CD4-positive, alpha-beta T cell treated with Interleukin-15 for 4 hours (primary cell): ENCODE data around the gene AUNIP.

Experiments
- DNase-seq: peaks from one replicate; pipeline ENCODE4 v3.0.0-alpha.2; 2020; ENCODE audit warnings: low spot score

Gene AUNIP

GRCh38 chr1:25888426-25888987, 29.2 kb upstream of the AUNIP start:
- no peak for DNase-seq

GRCh38 chr1:25885602-25886001, 26.3 kb upstream of the AUNIP start:
- DNase-seq = no peak

GRCh38 chr1:25881266-25881665, 22.0 kb upstream of the AUNIP start:
- no peak for DNase-seq

GRCh38 chr1:25880518-25880917, 21.3 kb upstream of the AUNIP start:
- DNase-seq = no peak

GRCh38 chr1:25879675-25880074, 20.4 kb upstream of the AUNIP start:
- no peak for DNase-seq

- DNase-seq = no peak
These were observed 19.4 kb upstream of the AUNIP start for GRCh38 chr1:25878690-25879089.

GRCh38 chr1:25877155-25877554, 17.9 kb upstream of the AUNIP start:
- DNase-seq = no peak

- DNase-seq = no peak
These were observed 17.4 kb upstream of the AUNIP start for GRCh38 chr1:25876693-25877077.

GRCh38 chr1:25875856-25876692, 16.8 kb upstream of the AUNIP start:
- DNase-seq = no peak

- peak; percentile 46 for DNase-seq
These were observed 16.0 kb upstream of the AUNIP start, which contains the start of gene PAQR7 for GRCh38 chr1:25875154-25875855. PAQR7 (minus strand) TSS chr1:25875708; CDS start chr1:25863839, 11,869 bp downstream.

GRCh38 chr1:25874635-25875153, 15.4 kb upstream of the AUNIP start:
- no peak for DNase-seq

GRCh38 chr1:25874209-25874608, 15.0 kb upstream of the AUNIP start:
- DNase-seq = no peak

- no peak for DNase-seq
These were observed 13.9 kb upstream of the AUNIP start for GRCh38 chr1:25873120-25873519.

GRCh38 chr1:25872713-25873112, 13.5 kb upstream of the AUNIP start:
- no peak for DNase-seq

GRCh38 chr1:25871704-25872494, 12.6 kb upstream of the AUNIP start:
- no peak for DNase-seq

- DNase-seq = no peak
These were observed 11.9 kb upstream of the AUNIP start for GRCh38 chr1:25871086-25871703.

- DNase-seq = no peak
These were observed 11.4 kb upstream of the AUNIP start for GRCh38 chr1:25870614-25871013.

- DNase-seq = no peak
These were observed 10.8 kb upstream of the AUNIP start for GRCh38 chr1:25869909-25870606.

GRCh38 chr1:25867210-25867991, 8.1 kb upstream of the AUNIP start:
- no peak for DNase-seq

GRCh38 chr1:25866288-25866687, 7.0 kb upstream of the AUNIP start:
- no peak for DNase-seq
